ENCODE data around the gene XAGE3.
"Not testable (repeated sequence)": the region's sequence is repeated elsewhere in the genome, so short reads cannot be mapped to it uniquely, and the experiment has no call there.

XAGE3 gene, protein sequence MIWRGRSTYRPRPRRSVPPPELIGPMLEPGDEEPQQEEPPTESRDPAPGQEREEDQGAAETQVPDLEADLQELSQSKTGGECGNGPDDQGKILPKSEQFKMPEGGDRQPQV

DNA sequence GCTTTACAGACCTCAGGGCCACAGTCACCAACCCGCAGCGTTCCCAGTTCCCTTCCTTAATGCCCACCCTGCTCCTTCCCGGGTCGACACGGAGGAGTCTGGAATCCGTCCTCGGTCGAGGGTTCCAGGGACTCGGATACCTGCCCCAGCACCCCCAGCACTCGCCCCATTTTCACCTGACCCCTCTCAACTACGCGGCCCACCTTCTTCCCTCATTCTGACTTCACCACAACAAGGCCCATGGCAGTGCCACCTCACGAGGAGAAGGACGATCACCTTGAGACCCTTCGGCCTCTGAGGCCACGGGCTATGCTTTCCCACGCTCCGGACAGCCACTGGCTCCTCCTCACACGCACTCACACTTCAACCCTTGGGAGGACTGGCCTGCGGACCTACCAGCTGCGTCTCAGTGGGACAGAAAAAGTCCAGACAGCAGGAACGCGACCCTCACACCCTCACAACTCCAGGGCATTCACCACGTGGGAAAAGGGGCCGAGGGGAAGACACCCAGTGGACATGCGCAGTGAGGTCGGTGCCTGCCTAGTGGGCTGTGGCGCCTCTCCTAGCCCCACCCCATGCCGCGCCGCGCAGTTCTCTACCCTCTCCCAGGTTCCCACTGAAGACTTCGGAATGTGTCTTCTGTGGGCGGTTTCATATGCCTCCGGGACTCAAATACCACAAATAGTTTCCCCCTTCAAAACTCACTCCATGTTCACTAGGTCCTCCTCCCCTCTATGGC is at the start of gene XAGE3:
XAGE3 (minus strand) TSS at position 474 of the 739 bp plus-strand sequence. CDS start 950 bp downstream, outside the sequence.
- DNase-seq (ENCODE audit: low read depth): no peak

DNA sequence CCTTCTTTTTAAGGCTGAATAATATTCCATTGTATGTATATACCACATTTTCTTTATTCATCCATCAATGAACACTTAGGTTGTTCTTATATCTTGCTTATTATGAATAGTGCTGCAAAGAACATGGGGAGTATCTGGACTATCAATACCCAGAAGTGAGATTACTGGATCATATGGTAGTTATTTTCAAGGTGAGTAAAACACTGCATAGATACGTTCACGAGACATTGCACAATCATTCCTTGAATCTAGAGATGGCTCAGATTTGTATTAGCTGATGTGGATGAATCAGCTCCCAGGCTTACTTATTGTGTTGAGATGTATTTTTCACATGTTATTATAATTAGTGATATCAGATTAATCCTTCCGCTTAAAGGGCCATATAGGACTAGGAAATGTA is 46.8 kb upstream of the XAGE3 start:
- DNase-seq (ENCODE audit: low read depth): not testable (repeated sequence)

DNA sequence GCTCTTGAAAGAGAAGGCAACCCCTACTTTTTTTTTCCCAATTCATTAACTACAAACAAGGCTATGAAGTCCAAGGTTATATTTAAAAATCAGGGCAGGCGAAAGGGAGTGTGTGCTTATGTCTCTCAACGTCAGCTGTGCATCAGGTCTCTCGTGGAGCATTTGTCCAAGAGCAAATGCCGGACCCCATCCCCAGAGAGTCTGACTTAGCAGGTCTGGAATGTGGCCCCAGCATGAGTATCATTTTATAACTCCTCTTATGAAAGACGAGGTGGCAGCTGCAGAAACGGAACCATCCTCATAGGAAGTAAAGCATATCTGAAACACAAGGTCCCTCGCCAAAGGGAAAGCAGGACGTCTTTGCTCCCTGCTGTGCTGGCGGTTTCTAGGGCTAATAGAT is 45.8 kb upstream of the XAGE3 start:
- not testable (repeated sequence) for DNase-seq (ENCODE audit: low read depth)

DNA sequence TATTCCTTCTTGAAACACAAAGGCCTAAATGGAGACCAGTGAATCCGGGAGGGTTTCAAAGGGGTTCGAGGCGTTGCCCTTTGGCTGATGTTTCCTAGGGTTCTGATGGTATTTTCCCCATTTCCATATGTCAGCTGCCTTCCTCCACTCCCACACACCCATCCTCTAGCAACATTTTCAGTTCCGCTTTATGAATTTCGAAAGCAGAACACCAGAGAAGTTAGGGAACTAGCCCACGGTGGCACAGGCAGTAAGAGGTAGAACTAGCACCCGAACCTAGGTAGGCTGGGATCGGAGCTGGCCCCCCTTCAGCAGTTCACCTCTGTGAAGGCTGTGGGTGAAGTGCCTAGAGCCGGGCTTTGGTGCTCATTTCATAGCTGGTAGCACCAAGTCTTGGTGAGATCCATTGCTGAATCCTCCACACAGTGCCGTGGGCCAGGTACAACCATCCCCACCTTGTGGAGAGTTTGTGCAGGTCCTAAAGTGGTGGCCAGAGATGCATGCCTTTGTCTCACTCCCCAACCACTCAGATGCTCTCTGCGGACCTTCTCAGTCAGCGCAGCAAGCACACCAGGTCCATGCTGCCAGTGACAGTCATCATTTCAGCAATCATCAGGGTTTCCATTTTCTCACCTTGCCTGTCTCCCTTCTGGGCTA is 41.6 kb upstream of the XAGE3 start:
- DNase-seq (ENCODE audit: low read depth): not testable (repeated sequence)

DNA sequence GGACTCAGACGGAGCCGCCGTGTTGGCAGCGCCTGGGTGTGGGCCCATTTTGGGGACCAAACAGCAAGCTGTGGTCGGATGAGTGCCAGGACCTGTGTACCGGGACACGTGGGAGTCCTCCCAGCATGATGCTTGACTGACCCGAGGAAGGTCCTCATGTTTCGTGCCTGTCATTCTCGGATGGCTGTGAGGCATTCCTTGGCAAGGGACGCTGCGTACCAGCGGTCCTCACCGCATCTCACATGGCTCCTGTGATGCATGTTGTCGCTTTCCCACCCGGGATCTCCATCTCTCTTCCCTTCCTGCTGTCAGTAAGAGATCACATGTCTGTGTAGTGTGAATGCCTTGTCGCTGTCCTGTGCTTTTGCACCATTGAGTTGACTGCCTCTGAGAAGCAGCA is 40.0 kb upstream of the XAGE3 start:
- not testable (repeated sequence) for DNase-seq (ENCODE audit: low read depth)

DNA sequence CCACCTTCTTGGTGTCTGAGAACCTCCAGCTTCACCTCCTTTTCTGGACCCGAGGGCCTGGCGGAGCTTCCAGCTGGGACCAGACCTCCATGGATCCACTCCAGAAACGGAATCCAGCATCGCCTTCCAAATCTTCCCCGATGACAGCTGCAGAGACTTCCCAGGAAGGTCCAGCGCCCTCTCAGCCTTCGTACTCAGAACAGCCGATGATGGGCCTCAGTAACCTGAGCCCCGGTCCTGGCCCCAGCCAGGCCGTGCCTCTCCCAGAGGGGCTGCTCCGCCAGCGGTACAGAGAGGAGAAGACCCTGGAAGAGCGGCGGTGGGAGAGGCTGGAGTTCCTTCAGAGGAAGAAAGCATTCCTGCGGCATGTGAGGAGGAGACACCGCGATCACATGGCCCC is 39.3 kb upstream of the XAGE3 start:
- not testable (repeated sequence) for DNase-seq (ENCODE audit: low read depth)

DNA sequence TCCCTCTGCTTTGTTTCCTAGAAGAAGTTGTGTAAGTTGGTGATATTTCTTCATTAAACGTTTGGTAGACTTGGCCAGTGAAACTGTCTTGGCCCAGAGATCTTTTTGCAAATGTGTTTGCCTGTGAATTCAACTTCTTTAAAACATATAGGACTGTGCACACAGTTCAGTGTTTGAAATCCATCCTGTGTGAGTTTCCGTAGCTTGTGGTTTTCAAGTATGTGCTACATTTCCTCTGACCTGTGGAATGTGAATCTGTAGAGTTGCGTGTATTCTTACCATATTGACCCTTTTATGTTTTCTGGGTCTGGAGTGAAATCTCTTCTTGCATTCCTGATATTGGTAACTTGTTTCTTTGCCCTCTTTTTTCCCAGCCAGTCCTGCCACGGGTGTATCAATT is 38.2 kb upstream of the XAGE3 start:
- not testable (repeated sequence) for DNase-seq (ENCODE audit: low read depth)

DNA sequence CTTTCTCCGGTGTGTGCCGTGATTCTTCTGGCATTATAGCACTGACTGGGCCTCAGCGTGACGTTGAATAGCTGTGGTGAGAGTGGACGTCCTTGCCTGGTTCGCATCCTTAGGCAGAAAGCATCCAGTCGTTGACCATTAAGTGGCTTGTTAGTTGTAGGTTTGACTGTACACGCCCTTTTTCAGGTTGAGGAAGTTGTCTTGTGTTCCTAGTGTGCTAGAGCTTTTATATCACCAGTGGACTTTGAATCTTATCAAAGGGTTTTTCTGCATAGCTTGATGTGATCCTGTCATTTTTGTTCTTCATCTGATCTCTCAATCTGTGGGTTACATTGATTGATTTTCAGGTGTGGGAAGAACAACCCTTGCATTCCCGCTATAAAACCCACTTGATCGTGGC is 37.6 kb upstream of the XAGE3 start:
- DNase-seq (ENCODE audit: low read depth): not testable (repeated sequence)

DNA sequence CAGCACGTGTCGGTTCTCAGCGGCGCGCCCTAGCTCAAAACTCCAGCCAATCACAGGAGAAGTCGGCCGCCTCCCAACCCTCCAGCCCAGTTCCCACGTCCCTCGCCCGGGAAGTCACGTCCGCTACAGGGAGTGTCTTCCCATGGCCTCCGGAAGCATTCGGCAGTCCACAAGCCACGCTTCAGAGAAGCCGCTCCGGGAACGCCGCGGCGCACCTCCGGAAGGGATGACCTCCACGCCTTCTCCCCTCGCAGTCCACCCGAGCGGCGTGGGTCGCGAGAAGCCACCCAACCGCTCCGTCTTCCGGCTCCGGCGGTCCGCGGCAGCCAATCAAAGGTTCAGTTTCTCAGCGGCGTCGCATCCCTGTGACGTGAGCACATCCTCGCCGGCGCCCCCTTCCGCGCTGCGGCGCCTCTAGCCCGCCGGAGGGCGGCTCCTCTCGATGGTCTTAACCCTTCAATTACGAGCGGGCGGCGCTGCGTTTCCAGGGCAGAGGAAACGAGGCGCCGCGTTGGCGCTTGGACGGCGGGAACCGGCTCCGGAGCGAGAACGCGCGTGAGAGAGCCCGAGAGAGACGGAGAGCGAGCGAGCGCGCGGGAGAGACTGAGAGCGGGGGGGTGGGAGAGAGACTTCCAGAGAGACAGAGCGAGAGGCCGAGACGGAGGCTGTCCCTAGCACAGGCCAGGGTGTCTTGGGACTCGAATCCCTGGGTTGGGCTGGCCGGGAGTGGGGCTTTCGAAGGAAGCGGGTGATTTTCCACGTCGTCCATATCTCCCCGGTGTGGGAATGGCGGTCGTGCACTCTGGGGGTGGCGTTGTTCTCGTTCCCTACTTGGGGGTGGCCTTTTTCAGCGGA is 29.2 kb upstream of the XAGE3 start, which contains the start of gene FAM156B:
FAM156B (plus strand) TSS at position 476 of the 855 bp plus-strand sequence. CDS start 9,896 bp downstream, outside the sequence.
- DNase-seq (ENCODE audit: low read depth): not testable (repeated sequence)

DNA sequence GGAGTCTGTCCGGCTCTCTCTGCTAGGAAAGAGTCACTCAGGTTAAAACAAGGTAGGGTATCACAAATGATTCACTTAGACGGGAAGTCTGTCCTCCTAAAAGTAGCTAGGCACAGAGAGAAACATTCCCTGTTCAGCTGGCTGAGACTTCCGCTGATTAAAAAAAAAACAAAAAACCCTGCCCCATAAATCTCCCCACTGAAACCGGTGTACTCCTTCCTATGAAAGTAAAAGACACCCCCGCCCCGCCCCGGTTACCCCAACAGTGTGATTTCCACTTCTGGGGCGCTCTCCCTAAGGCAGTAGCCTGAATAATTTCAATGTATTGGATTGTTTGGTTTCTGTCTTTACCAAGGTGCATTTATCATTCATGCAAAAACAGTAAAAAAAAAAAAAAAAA is 28.6 kb upstream of the XAGE3 start:
- DNase-seq (ENCODE audit: low read depth): not testable (repeated sequence)

DNA sequence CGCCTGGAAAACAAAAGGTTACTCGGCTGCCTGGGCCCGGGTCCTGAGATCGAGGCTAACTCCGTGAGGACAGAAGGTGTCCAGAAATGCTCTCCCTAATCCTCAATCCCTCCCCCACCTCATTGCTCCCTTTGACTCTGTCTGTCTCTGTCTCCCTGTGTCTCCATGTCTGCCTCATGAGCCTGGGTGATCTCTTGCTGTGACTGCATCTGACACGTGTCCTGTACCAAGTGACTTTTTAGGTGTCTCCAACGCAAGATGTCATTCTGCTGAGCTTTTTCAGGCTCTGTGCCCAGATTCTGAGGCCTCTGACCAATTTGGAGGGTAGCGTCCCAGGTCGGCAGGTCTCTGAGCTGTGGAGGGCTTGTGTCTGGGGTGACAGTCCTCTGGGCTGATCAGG is 20.2 kb upstream of the XAGE3 start:
- DNase-seq (ENCODE audit: low read depth): not testable (repeated sequence)

DNA sequence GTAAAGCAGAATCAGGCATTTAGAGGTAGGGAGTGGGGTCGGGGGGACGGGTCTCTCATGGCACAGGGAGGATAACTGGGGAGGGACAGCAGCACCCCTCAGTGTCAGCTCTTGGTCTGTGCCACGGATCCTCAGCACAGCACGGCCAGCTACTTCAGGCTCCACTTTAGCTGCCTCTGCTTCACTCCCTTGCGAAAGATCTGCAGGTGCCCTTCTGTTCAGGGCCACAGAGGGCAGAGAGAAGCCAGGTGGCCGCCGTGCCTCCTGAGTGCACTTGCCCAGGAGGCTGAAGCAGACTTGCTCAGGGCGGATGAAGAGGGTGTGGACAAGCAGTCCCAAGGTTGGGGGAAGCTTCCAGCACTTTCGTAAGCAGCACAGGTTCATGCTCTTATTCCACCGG is 19.6 kb upstream of the XAGE3 start:
- not testable (repeated sequence) for DNase-seq (ENCODE audit: low read depth)

DNA sequence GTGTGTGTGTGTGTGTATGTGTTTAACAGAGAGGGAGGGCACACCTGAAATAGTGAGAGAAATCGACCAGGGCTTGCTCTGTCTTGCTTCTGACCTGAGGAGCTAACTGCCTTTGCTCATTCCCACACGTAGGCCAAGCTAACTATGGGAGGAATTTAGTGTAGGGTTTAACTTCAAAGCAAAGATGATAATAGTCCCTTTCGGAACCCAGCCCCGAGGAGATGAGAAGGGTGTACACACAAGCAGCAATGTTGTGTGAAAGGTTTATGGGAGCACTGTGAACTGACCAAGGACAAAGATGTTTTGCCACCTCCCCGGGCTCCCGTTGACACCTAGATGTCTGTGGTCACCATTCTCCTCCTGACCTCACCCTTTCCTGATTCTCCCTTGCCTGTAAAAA is 8.5 kb upstream of the XAGE3 start:
- not testable (repeated sequence) for DNase-seq (ENCODE audit: low read depth)

DNA sequence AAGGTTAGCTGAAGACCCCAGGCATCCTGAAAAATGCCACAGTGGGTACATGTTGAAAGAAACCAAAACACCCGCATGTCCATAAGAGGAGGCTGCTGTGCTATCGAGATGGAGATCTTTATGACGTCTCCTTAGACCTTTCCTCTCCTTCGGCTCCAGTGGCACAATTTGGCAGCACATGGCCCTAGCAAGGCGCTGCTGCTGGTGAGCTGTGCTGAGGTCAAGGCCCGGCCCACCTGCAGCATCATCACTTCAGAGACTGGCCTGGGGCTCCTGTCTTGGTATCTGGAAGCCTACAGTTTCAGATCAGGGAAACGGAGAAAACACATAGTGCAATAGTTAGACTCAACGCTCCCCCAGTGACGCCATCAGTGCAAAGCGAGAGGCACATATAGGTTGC is 7.6 kb upstream of the XAGE3 start:
- DNase-seq (ENCODE audit: low read depth): not testable (repeated sequence)

DNA sequence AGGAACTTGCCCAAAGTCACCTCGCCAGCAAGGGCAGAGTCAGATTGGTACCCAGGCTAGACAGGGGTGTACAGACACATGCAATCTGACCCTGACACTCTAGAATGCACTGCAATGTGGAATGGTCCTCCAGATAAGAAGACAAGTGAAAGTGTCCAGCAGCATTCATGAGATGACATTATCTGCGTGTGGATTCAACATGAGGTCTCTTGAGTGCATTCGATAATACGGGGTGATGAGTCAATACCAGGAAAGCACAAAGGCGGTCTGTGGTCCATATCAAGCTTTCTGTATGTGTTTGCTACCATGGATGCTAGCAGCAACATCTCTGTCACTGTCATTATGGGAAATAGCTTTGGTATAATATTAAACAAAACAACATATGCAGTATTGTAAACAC is 6.8 kb upstream of the XAGE3 start:
- DNase-seq (ENCODE audit: low read depth): no peak

DNA sequence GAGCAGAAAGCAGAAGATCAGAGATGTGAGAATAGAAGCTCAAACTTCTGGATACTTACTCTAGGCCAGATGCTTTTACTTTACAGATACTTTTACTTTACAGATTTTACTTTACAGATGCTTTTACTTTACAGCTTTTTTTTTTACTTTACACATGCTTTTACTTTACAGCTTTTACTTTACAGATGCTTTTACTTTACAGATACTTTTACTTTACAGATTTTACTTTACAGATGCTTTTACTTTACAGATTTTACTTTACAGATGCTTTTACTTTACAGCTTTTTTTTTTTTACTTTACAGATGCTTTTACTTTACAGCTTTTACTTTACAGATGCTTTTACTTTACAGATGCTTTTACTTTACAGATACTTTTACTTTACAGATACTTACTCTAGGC is 5.9 kb upstream of the XAGE3 start:
- not testable (repeated sequence) for DNase-seq (ENCODE audit: low read depth)

DNA sequence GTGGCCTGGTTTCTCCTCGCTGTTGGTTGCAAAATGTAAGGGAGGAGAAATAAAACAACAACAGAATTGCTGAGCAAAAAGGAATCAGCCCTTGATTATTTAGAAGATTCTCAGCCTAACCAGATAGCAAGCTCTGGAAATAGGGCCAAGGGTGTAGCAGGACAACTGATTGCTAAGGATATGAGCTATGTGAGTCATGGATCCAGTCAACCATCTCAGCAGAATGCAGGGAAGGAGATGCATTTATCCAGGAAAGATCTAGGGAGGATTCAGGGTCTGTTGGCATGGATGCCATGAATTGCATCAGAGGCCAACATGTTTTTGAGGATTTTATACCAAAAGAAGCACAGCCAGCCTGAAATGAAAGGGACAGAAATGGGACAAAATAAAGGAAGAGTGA is 2.2 kb upstream of the XAGE3 start:
- no peak for DNase-seq (ENCODE audit: low read depth)

DNA sequence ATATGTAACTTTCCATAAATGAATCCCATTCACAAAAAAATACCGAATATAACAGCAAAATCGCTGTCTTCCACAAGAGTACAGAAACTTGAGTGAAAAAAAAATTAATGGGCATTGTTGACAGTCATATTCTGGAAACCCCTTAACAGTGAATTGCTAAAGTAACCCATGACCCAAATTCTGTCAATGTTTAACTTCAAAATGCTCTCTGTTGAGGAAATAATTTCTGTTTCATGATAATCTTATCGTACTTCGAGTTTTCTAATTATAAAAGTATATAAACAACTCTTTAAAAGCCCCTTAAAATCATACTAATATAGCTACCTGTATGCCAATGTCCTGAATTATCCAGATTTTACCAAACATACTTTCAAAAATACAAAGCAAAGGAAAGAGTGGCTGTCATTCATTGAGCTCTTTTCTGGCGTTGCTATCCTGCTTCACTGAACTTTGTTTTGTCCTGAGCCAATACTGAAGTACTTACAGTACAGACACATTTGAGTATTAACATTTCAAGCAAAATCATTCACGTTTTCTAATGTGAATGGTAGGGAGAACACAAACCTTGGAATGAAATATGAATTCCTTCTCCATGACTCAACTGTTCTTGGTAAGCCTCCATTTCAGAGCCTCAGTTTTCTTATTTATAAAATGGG is 2.4 kb downstream of the XAGE3 start:
- DNase-seq (ENCODE audit: low read depth): no peak

DNA sequence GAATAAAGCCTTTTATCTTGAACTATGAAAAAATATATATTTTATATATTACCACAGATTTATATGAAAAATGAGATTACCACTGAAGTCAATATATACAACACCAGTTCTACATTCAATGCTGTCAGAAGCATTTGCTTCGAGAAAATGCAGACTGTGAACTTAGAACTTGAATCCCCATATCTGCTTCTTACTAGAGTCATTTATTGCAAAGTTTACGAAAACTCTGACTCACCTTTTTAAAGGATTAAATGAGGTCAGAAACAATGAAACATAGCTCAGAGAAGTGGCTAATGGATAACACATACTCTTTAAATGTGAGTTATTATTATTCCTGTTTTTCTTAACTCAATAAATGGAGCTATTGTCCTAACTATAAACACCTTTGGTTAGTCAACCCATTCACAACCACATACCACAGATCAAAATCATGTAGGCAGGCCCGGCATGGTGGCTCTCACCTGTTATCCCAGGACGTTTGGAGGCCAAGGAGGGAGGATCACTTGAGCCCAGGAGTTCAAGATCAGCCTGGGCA is 10.8 kb downstream of the XAGE3 start:
- not testable (repeated sequence) for DNase-seq (ENCODE audit: low read depth)

DNA sequence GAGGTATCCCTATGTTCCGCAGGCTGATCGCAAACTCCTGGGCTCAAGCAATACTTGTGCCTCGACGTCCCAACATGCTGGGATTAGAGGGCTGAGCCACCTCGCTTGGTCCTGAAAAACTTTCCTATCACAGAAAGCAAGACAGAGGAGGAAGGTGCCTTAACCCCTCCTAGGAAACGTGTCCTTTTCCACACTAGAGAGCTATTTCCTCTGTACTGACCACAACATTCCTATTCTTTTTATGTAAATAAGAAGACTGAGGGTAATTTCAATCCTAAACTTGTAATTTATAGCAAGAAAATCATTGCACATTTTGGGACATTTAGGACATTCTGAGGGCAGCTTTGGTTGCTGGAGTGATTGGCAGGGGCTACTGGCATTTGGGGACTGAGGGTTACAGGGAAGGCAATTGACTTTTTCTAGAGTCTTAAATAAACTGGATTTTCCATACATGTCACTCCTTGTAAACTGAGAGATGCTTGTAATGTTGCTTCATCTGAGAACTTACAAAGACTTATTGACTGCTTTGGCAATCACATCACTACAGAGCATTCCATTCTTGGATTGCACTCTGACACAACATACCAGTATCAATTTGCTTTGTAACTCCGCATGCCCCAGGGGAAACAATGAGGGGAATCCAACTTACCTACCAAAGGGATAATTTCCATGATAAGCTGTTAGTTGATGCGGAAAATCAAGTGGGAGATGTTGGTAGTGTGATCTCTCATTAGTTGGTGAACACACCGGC is 15.6 kb downstream of the XAGE3 start:
- no peak for DNase-seq (ENCODE audit: low read depth)

DNA sequence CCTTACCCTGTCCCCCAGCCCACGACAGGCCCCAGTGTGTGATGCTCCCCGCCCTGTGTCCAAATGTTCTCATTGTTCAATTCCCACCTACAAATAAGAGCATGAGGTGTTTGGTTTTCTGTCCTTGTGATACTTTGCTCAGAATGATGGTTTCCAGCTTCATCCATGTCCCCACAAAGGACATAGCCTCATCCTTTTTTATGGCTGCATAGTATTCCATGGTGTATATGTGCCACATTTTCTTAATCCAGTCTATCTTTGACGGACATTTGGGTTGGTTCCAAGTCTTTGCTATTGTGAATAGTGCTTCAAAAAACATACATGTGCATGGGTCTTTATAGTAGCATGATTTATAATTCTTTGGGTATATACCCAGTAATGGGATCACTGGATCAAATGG is 24.3 kb downstream of the XAGE3 start:
- DNase-seq (ENCODE audit: low read depth): not testable (repeated sequence)

All from fibroblast of the conjunctiva (primary cell).